Liver (tissue), 3 donors: ENCODE data around the gene CFP.

ENCODE experiments used
- JUND ChIP-seq, 2 donors: IDR thresholded peaks; 2 replicates each; pipeline ENCODE4 v1.6.1; 2016; ENCODE audit warnings: antibody characterized with exemption in 2 of 2
- RAD21 ChIP-seq, 2 donors: IDR thresholded peaks; 2 replicates each; pipeline ENCODE4 v1.6.1; 2016; ENCODE audit warnings: antibody characterized with exemption in 2 of 2, mild to moderate bottlenecking in 2 of 2
- RXRA ChIP-seq, 2 donors: IDR thresholded peaks; 2 replicates each; pipeline ENCODE4 v1.6.1; 2017 to 2018; ENCODE audit warnings: antibody characterized with exemption in 2 of 2, mild to moderate bottlenecking in 1 of 2
- YY1 ChIP-seq: IDR thresholded peaks from 2 replicates; pipeline ENCODE4 v1.6.1; 2016; ENCODE audit warnings: antibody characterized with exemption, mild to moderate bottlenecking
- TF ChIP-seq, protein P1 (sequence below): fragments of 150-350 bp; IDR thresholded peaks from 2 replicates; pipeline ENCODE4 v1.5.1; 2017; ENCODE audit warnings: improper control_type of control experiment, low read depth, low read length; ENCODE audit not compliant: missing input control
- TF ChIP-seq, protein P2 (sequence below): IDR thresholded peaks from 2 replicates; pipeline ENCODE4 v1.6.1; 2016; ENCODE audit warnings: antibody characterized with exemption, mild to moderate bottlenecking
- donor health status: healthy.
- donor health status: healthy.

DNA sequence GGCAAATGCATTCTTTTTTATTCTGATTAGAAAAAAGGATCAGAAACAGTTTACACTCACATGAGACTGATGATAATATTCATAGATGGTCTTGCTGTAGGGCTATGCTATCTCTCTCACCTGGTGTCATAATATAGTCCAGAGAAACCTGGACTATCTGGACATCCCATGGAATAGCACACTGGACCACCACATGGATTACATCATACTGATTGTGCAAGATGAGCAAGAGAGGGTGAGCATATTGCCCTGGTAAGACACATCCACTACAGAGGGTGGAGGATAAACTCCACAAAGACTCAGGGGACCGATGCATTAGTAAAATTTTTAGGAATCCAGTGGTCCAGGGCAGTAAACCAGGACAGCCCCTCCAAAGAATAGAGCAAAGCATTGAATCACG, 18.2 kb downstream of the CFP start:
- TF ChIP-seq YY1 (no peak), RAD21 (IDR thresholded peaks at IDR 0.05) (no peak), JUND (IDR thresholded peaks at IDR 0.05) (no peak), RXRA (IDR thresholded peaks at IDR 0.05) (no peak)
- TF ChIP-seq, protein P1, sequence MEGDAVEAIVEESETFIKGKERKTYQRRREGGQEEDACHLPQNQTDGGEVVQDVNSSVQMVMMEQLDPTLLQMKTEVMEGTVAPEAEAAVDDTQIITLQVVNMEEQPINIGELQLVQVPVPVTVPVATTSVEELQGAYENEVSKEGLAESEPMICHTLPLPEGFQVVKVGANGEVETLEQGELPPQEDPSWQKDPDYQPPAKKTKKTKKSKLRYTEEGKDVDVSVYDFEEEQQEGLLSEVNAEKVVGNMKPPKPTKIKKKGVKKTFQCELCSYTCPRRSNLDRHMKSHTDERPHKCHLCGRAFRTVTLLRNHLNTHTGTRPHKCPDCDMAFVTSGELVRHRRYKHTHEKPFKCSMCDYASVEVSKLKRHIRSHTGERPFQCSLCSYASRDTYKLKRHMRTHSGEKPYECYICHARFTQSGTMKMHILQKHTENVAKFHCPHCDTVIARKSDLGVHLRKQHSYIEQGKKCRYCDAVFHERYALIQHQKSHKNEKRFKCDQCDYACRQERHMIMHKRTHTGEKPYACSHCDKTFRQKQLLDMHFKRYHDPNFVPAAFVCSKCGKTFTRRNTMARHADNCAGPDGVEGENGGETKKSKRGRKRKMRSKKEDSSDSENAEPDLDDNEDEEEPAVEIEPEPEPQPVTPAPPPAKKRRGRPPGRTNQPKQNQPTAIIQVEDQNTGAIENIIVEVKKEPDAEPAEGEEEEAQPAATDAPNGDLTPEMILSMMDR = no peak
- TF ChIP-seq, protein P2, sequence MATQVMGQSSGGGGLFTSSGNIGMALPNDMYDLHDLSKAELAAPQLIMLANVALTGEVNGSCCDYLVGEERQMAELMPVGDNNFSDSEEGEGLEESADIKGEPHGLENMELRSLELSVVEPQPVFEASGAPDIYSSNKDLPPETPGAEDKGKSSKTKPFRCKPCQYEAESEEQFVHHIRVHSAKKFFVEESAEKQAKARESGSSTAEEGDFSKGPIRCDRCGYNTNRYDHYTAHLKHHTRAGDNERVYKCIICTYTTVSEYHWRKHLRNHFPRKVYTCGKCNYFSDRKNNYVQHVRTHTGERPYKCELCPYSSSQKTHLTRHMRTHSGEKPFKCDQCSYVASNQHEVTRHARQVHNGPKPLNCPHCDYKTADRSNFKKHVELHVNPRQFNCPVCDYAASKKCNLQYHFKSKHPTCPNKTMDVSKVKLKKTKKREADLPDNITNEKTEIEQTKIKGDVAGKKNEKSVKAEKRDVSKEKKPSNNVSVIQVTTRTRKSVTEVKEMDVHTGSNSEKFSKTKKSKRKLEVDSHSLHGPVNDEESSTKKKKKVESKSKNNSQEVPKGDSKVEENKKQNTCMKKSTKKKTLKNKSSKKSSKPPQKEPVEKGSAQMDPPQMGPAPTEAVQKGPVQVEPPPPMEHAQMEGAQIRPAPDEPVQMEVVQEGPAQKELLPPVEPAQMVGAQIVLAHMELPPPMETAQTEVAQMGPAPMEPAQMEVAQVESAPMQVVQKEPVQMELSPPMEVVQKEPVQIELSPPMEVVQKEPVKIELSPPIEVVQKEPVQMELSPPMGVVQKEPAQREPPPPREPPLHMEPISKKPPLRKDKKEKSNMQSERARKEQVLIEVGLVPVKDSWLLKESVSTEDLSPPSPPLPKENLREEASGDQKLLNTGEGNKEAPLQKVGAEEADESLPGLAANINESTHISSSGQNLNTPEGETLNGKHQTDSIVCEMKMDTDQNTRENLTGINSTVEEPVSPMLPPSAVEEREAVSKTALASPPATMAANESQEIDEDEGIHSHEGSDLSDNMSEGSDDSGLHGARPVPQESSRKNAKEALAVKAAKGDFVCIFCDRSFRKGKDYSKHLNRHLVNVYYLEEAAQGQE = no peak
